Neuronal stem cell (in vitro differentiated cells): ENCODE data around the gene FLRT2.

Source experiments
- DNase-seq: peaks from one replicate; pipeline ENCODE4 v3.0.0-alpha.2; 2013; ENCODE audit warnings: low spot score
- H2AFZ ChIP-seq: one replicate; pipeline ENCODE4 v1.6.1; 2013; ENCODE audit warnings: mild to moderate bottlenecking, low read length, inconsistent platforms
- H2AK5ac ChIP-seq: 2 replicates; pipeline ENCODE4 v1.6.1; 2013; ENCODE audit warnings: low read depth, mild to moderate bottlenecking, inconsistent platforms, low read length, moderate library complexity, mixed read lengths
- H2BK120ac ChIP-seq: 2 replicates; pipeline ENCODE4 v1.6.1; 2013; ENCODE audit warnings: low read depth, mild to moderate bottlenecking, inconsistent platforms, low read length, moderate library complexity, mixed read lengths
- H2BK12ac ChIP-seq: one replicate; pipeline ENCODE4 v1.6.1; 2013; ENCODE audit warnings: low read length, inconsistent platforms
- H2BK15ac ChIP-seq: 2 replicates; pipeline ENCODE4 v1.6.1; 2013; ENCODE audit warnings: mild to moderate bottlenecking, low read length, inconsistent platforms, mixed read lengths
- H2BK5ac ChIP-seq: one replicate; pipeline ENCODE4 v1.6.1; 2013; ENCODE audit warnings: inconsistent platforms, mild to moderate bottlenecking, low read length, moderate library complexity
- H3K14ac ChIP-seq: one replicate; pipeline ENCODE4 v1.6.1; 2013; ENCODE audit warnings: low read length, inconsistent platforms
- H3K18ac ChIP-seq: 2 replicates; pipeline ENCODE4 v1.6.1; 2013; ENCODE audit warnings: low read length, inconsistent platforms
- H3K23ac ChIP-seq: 2 replicates; pipeline ENCODE4 v1.6.1; 2013; ENCODE audit warnings: low read depth, mild to moderate bottlenecking, mixed read lengths, low read length, inconsistent platforms; ENCODE audit not compliant: poor library complexity
- H3K27ac ChIP-seq: replicated peaks from 3 replicates; pipeline ENCODE4 v1.5.1; 2013; ENCODE audit warnings: low read length, inconsistent platforms
- H3K27me3 ChIP-seq, 3 experiments: 2 replicates each; pipeline ENCODE4 v1.6.1; 2013; ENCODE audit warnings: low read length in 3 of 3, mild to moderate bottlenecking in 2 of 3, inconsistent platforms in 1 of 3, low read depth in 1 of 3, mixed read lengths in 1 of 3, moderate library complexity in 1 of 3; ENCODE audit not compliant: control insufficient read depth in 3 of 3, insufficient read depth in 3 of 3
- H3K36me3 ChIP-seq, 2 donors: replicated peaks in 1 of 2; 2 replicates each; pipeline ENCODE4 v1.6.1; 2013; ENCODE audit warnings: low read length in 2 of 2; ENCODE audit not compliant: control insufficient read depth in 2 of 2, insufficient read depth in 2 of 2
- H3K4ac ChIP-seq: 2 replicates; pipeline ENCODE4 v1.6.1; 2013; ENCODE audit warnings: inconsistent platforms, mild to moderate bottlenecking, low read length, moderate library complexity
- H3K4me1 ChIP-seq, 2 donors: 1 replicate in 1 of 2; 2 replicates in 1 of 2; pipeline ENCODE4 v1.6.1; 2013; ENCODE audit warnings: low read length in 2 of 2, low read depth in 1 of 2; ENCODE audit not compliant: control insufficient read depth in 2 of 2, insufficient read depth in 1 of 2
- H3K4me2 ChIP-seq: one replicate; pipeline ENCODE4 v1.6.1; 2013; ENCODE audit warnings: mild to moderate bottlenecking, low read length, inconsistent platforms; ENCODE audit not compliant: insufficient read depth, poor library complexity, severe bottlenecking
- H3K4me3 ChIP-seq, 2 donors: 2 replicates each; pipeline ENCODE4 v1.5.1; 2013; ENCODE audit warnings: low read length in 2 of 2, mild to moderate bottlenecking in 2 of 2, inconsistent platforms in 1 of 2, moderate library complexity in 1 of 2
- H3K79me1 ChIP-seq: one replicate; pipeline ENCODE4 v1.6.1; 2013; ENCODE audit warnings: low read depth, mild to moderate bottlenecking, inconsistent platforms, low read length, moderate library complexity
- H3K9ac ChIP-seq: one replicate; pipeline ENCODE4 v1.6.1; 2013; ENCODE audit warnings: mild to moderate bottlenecking, low read depth, low read length, inconsistent platforms; ENCODE audit not compliant: poor library complexity
- H3K9me3 ChIP-seq, 2 donors: replicated peaks in 1 of 2; 2 replicates each; pipeline versions ENCODE3 to v1.6.1; 2013; ENCODE audit warnings: low read length in 2 of 2, mild to moderate bottlenecking in 2 of 2, inconsistent platforms in 1 of 2, low read depth in 1 of 2, mixed read lengths in 1 of 2, moderate library complexity in 1 of 2; ENCODE audit not compliant: control insufficient read depth in 2 of 2, insufficient read depth in 1 of 2
- H4K8ac ChIP-seq: one replicate; pipeline ENCODE4 v1.6.1; 2013; ENCODE audit warnings: low read depth, mild to moderate bottlenecking, inconsistent platforms, low read length, moderate library complexity
- H4K91ac ChIP-seq: one replicate; pipeline ENCODE4 v1.6.1; 2013; ENCODE audit warnings: low read length, low read depth, mild to moderate bottlenecking, inconsistent platforms; ENCODE audit not compliant: poor library complexity
- WGBS, 2 donors: extraction: QIAGEN DNeasy Blood & Tissue Kit; methylation state at CpG; one replicate each; pipeline ENCODE4 v1.1.7; 2013; ENCODE audit warnings: missing lambda C conversion rate in 2 of 2, mixed read lengths in 1 of 2; ENCODE audit not compliant: insufficient read length in 2 of 2, insufficient replicate concordance in 1 of 2; ENCODE audit errors: extremely low coverage in 2 of 2; 5-methylcytosine and 5-hydroxymethylcytosine counted together

The FLRT2 gene

DNA sequence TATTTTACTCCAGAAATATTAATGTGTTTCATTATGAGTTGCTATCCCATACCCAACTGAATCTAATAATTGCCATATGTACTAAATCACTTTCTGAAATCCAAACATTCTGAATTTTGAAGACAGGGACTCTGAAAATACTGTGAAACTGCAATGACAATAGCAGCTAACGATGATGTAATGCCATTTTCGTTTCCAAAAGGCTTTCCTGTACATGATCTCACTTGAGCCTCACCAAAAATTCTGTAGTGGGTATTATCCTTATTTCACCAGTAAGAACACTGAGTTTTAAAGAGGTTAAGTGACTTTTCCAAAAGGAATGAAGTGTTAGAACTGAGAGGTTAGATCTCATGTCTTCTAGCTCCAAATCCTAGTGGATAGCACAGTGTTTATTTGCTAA lies 133.3 kb downstream of the FLRT2 start:
- Histone ChIP-seq H3K9me3 (no peaks in the 10 kb centered on the region), H2BK12ac (no peak overlapping the region), H3K9ac (no peak overlapping the region), H3K4me1 (no peaks in the 10 kb centered on the region), H4K8ac (no peak overlapping the region), H3K4me2 (no peak overlapping the region), H2AK5ac (no peak overlapping the region), H2AFZ (no peak overlapping the region), H3K27ac (no peak overlapping the region), H3K14ac (no peak overlapping the region), H3K23ac (no peak overlapping the region), H3K18ac (no peak overlapping the region), H3K79me1 (no peaks in the 10 kb centered on the region), H2BK15ac (no peak overlapping the region), H4K91ac (no peak overlapping the region), H2BK5ac (no peak overlapping the region), H3K4ac (no peak overlapping the region), H3K4me3 (no peak overlapping the region), H3K27me3 (no peaks in the 10 kb centered on the region), H2BK120ac (no peak overlapping the region), H3K36me3 (no peaks in the 10 kb centered on the region)
- no CpG with 5 or more reads among the region's 2 CpGs for WGBS, 2 donors
- DNase-seq = no peak

GRCh38 chr14:85663667-85664066 lies 133.7 kb downstream of the FLRT2 start:
- Histone ChIP-seq H2BK120ac (no peak overlapping the region), H3K14ac (no peak overlapping the region), H3K36me3 (no peaks in the 10 kb centered on the region), H2AFZ (no peak overlapping the region), H3K9me3 (no peaks in the 10 kb centered on the region), H3K4ac (no peak overlapping the region), H4K91ac (no peak overlapping the region), H2BK12ac (no peak overlapping the region), H2BK15ac (no peak overlapping the region), H3K18ac (no peak overlapping the region), H3K4me1 (no peaks in the 10 kb centered on the region), H2BK5ac (no peak overlapping the region), H3K27ac (no peak overlapping the region), H3K79me1 (no peaks in the 10 kb centered on the region), H3K4me3 (no peak overlapping the region), H3K4me2 (no peak overlapping the region), H4K8ac (no peak overlapping the region), H3K9ac (no peak overlapping the region), H2AK5ac (no peak overlapping the region), H3K27me3 (no peaks in the 10 kb centered on the region), H3K23ac (no peak overlapping the region)
- DNase-seq = no peak

DNA sequence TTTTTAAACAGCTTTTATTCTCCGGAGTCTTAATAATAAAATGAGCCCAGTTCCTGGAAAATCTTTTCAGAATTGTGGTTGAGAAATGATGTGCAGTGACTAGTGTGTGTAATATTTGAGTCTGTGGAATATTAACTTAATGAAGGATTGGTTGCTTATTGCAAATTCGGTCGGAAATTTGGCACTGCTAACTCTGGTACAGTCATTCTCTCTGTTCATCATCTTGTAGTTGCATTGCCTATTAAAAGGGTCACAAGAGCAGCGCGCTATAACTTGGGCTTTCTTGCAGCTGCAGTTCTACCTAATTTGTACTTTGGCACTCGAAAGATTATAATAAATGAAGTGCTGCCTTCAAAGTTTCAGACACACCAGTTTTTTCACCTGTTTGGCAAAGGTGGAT lies 146.0 kb downstream of the FLRT2 start:
- Histone ChIP-seq H2BK5ac (no peak overlapping the region), H2BK12ac (no peak overlapping the region), H3K4me1 (no peaks in the 10 kb centered on the region), H3K4me2 (no peak overlapping the region), H3K9me3 (no peaks in the 10 kb centered on the region), H3K27ac (no peak overlapping the region), H4K8ac (no peak overlapping the region), H3K9ac (no peak overlapping the region), H3K18ac (no peak overlapping the region), H4K91ac (no peak overlapping the region), H3K23ac (no peak overlapping the region), H3K14ac (no peak overlapping the region), H2BK120ac (no peak overlapping the region), H3K4me3 (no peak overlapping the region), H2AK5ac (no peak overlapping the region), H3K79me1 (no peaks in the 10 kb centered on the region), H3K4ac (no peak overlapping the region), H3K36me3 (no peaks in the 10 kb centered on the region), H3K27me3 (no peaks in the 10 kb centered on the region), H2AFZ (no peak overlapping the region), H2BK15ac (no peak overlapping the region)
- WGBS, 2 donors = no CpG with 5 or more reads among the region's 6 CpGs
- DNase-seq = no peak

DNA sequence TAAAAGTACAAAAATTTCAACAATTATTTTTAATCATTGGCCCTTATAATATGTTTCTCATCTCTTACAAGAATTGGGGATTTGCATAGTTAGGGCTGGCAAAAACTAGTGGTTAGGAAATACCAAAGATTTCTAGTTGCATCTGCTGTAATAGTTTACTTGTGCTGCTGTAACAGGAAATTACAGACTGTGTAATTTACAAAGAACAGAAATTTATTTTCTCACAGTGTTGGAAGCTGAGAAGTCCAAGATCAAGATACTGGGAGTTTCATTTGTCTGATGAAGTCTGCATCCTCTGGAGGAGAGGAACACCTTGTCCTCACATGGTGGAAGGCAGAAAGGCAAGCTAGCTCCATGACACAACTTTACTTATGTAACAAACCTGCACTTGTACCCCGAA lies 157.0 kb downstream of the FLRT2 start:
- Histone ChIP-seq H3K14ac (no peak overlapping the region), H4K8ac (no peak overlapping the region), H2BK15ac (no peak overlapping the region), H3K27ac (no peak overlapping the region), H3K4me2 (no peak overlapping the region), H3K36me3 (no peaks in the 10 kb centered on the region), H2BK120ac (no peak overlapping the region), H2BK12ac (no peak overlapping the region), H2BK5ac (no peak overlapping the region), H3K4me1 (no peaks in the 10 kb centered on the region), H3K4ac (no peak overlapping the region), H3K4me3 (no peak overlapping the region), H3K23ac (no peak overlapping the region), H3K18ac (no peak overlapping the region), H3K27me3 (no peaks in the 10 kb centered on the region), H3K9ac (no peak overlapping the region), H3K79me1 (no peaks in the 10 kb centered on the region), H2AFZ (no peak overlapping the region), H2AK5ac (no peak overlapping the region), H4K91ac (no peak overlapping the region), H3K9me3 (no peaks in the 10 kb centered on the region)
- no CpG with 5 or more reads among the region's 1 CpG for WGBS, 2 donors
- no peak for DNase-seq
